HepG2 (cell line): ENCODE measurements around the gene KCNK15. TPM values are rescaled to one million over a fixed set of nuclear protein-coding genes. Genes with fewer than 3 reads are reported as not detected.

Experiments
- EHMT2 ChIP-seq: fragments of 200-600 bp; sonication (generic); IDR thresholded peaks from 2 replicates; pipeline ENCODE4 v1.7.0; 2017; ENCODE audit warnings: antibody characterized with exemption, low read depth, low read length, borderline replicate concordance
- ELF4 ChIP-seq: sonication (generic); formaldehyde crosslinking; IDR thresholded peaks from 2 replicates; pipeline ENCODE4 v1.5.0; 2020; ENCODE audit warnings: missing genetic modification reagents, mild to moderate bottlenecking, moderate library complexity, borderline replicate concordance
- FOXA1 ChIP-seq, 2 experiments: fragments of 450-650 bp in 1 of 2; sonication (generic) in 1 of 2; formaldehyde crosslinking in 1 of 2; IDR thresholded peaks; 2 replicates each; pipeline versions ENCODE4 v1.4.0 to v1.6.1; 2016 to 2020; ENCODE audit warnings: missing genetic modification reagents in 1 of 2
- HOXA5 ChIP-seq: sonication (generic); formaldehyde crosslinking; IDR thresholded peaks from 2 replicates; pipeline ENCODE4 v1.4.0; 2020; ENCODE audit warnings: missing genetic modification reagents
- KMT2A ChIP-seq: sonication (generic); formaldehyde crosslinking; IDR thresholded peaks from 2 replicates; pipeline ENCODE4 v1.4.0; 2020; ENCODE audit warnings: missing genetic modification reagents
- MED1 ChIP-seq: sonication (generic); formaldehyde crosslinking; IDR thresholded peaks from 2 replicates; pipeline ENCODE4 v1.4.0; 2020; ENCODE audit warnings: missing genetic modification reagents
- SNAI1 ChIP-seq: sonication (generic); formaldehyde crosslinking; IDR thresholded peaks from 2 replicates; pipeline ENCODE4 v1.5.0; 2020; ENCODE audit warnings: mild to moderate bottlenecking, missing genetic modification reagents, borderline replicate concordance
- ZBTB21 ChIP-seq: sonication (generic); formaldehyde crosslinking; IDR thresholded peaks from 2 replicates; pipeline ENCODE4 v1.4.0; 2020; ENCODE audit warnings: missing genetic modification reagents
- ZFP62 ChIP-seq: sonication (generic); formaldehyde crosslinking; IDR thresholded peaks from 2 replicates; pipeline ENCODE4 v1.4.0; 2020; ENCODE audit warnings: missing genetic modification reagents
- ZFX ChIP-seq: sonication (generic); formaldehyde crosslinking; IDR thresholded peaks from 2 replicates; pipeline ENCODE4 v1.4.0; 2020; ENCODE audit warnings: mild to moderate bottlenecking, low read depth, missing genetic modification reagents, moderate library complexity
- ZNF160 ChIP-seq: sonication (generic); formaldehyde crosslinking; IDR thresholded peaks from 2 replicates; pipeline ENCODE4 v1.8.0; 2022; ENCODE audit warnings: mild to moderate bottlenecking, inconsistent platforms, missing genetic modification reagents
- ZNF20 ChIP-seq: sonication (generic); formaldehyde crosslinking; IDR thresholded peaks from 2 replicates; pipeline ENCODE4 v1.4.0; 2020; ENCODE audit warnings: mild to moderate bottlenecking, moderate library complexity, missing genetic modification reagents
- ZNF292 ChIP-seq: sonication (generic); formaldehyde crosslinking; IDR thresholded peaks from 2 replicates; pipeline ENCODE4 v1.8.1; 2022; ENCODE audit warnings: mild to moderate bottlenecking, low read depth, missing genetic modification reagents, borderline replicate concordance
- ZNF567 ChIP-seq: sonication (generic); formaldehyde crosslinking; IDR thresholded peaks from 2 replicates; pipeline ENCODE4 v1.8.1; 2023; ENCODE audit warnings: mild to moderate bottlenecking, missing genetic modification reagents, borderline replicate concordance
- ZNF629 ChIP-seq: sonication (generic); formaldehyde crosslinking; conservative IDR thresholded peaks from 2 replicates; pipeline ENCODE4 v1.5.0; 2020; ENCODE audit warnings: missing genetic modification reagents
- ZNF761 ChIP-seq: sonication (generic); formaldehyde crosslinking; conservative IDR thresholded peaks from 2 replicates; pipeline ENCODE4 v1.4.0; 2020; ENCODE audit warnings: mild to moderate bottlenecking, missing genetic modification reagents
- ZSCAN20 ChIP-seq: sonication (generic); formaldehyde crosslinking; IDR thresholded peaks from 2 replicates; pipeline ENCODE4 v1.4.0; 2020; ENCODE audit warnings: missing genetic modification reagents, mild to moderate bottlenecking, borderline replicate concordance
- polyA plus RNA-seq, 8 experiments: library from polyadenylated mRNA; depleted of rRNA in 3 of 8; stranded (reverse) in 7 of 8; unstranded in 1 of 8; fragments of >200 nt; fragmentation: Illumina TruSeq in 4 of 8; extraction: Trizol in 4 of 8; gene quantifications; 2 replicates each; pipeline versions ENCODE4 v1.2.1 to v1.2.3, GENCODE V29; 2011 to 2016; ENCODE audit warnings: low read depth in 4 of 8, missing spikeins in 1 of 8, mixed read lengths in 1 of 8; ENCODE audit not compliant: insufficient read depth in 1 of 8
- total RNA-seq, 5 experiments: library from RNA; depleted of rRNA; stranded (reverse); fragments of >200 nt; fragmentation: Illumina TruSeq; extraction: Trizol; gene quantifications; 2 replicates each; pipeline ENCODE4 v1.2.3, GENCODE V29; 2016; ENCODE audit warnings: low read depth in 1 of 5
- TF ChIP-seq, protein P1 (sequence below), 2 experiments: sonication (generic) in 1 of 2; formaldehyde crosslinking in 1 of 2; IDR thresholded peaks; 2 replicates each; pipeline versions ENCODE4 v1.5.1 to v1.6.1; 2011 to 2020; ENCODE audit warnings: borderline replicate concordance in 1 of 2, low read depth in 1 of 2, low read length in 1 of 2, mild to moderate bottlenecking in 1 of 2, missing genetic modification reagents in 1 of 2, moderate library complexity in 1 of 2
- TF ChIP-seq, protein P2 (sequence below): IDR thresholded peaks from 2 replicates; pipeline ENCODE4 v1.6.1; 2016; ENCODE audit warnings: missing compliant biosample characterization, missing genetic modification reagents, borderline replicate concordance

The KCNK15 gene
- total and polyA plus RNA-seq, 2 of the 13 experiments (the other 11 are each of a cell fraction or from before 2014, with no cell fraction given), result 0.03 TPM; not detected in 1

DNA sequence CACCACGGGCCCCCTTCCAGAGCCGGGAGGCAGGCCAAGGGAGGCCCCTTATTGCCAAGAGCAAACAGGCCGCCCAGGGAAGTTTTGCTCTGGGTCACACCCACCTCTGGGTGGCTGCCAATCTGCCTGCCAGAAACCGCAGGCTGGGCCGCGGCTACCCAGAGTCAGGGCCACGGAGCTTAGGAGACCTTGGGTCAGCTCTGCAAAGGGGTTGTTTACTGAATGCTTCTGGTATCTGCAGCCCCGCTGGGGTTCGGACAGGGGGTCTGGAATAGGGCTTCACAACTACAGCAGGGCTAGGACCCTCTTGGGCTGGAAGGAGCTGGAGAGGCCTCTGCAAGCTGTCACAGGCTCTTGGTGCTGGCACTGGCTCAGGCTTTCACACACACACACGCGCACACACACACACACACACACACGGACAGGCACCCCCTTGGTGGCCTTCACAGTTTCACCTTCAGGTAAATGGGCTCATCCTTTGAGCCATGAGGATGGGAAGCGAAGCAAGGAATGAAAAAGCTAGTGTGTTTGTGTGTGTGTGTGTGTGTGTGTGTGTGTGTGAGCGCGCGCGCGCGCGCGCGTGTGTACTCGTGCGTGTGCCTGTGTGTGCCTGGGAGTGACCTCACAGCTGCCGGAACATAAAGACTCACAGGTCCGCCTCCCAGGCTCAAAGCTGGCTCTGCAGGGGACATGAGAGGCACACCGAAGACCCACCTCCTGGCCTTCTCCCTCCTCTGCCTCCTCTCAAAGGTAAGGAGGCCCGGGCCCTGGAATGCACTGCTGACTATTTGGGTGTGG, 30.8 kb upstream of the KCNK15 start, which contains the start of gene CCN5 (continued):
- TF ChIP-seq, protein P1, sequence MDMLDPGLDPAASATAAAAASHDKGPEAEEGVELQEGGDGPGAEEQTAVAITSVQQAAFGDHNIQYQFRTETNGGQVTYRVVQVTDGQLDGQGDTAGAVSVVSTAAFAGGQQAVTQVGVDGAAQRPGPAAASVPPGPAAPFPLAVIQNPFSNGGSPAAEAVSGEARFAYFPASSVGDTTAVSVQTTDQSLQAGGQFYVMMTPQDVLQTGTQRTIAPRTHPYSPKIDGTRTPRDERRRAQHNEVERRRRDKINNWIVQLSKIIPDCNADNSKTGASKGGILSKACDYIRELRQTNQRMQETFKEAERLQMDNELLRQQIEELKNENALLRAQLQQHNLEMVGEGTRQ (IDR thresholded peaks at IDR 0.05; ENCODE audit: low read depth, low read length), result no peak
- TF ChIP-seq, protein P1 (CRISPR knock-in tag; IDR thresholded peaks at IDR 0.05; ENCODE audit: borderline replicate concordance), result no peak
- no peak for TF ChIP-seq ZSCAN20 (CRISPR knock-in tag)
- TF ChIP-seq HOXA5 (CRISPR knock-in tag), result no peak
- peak; percentile 28; the same call in 1 of the 2 replicates for TF ChIP-seq ZFX (CRISPR knock-in tag)
- TF ChIP-seq FOXA1 (IDR thresholded peaks at IDR 0.05), result no peak
- TF ChIP-seq FOXA1 (CRISPR knock-in tag; IDR thresholded peaks at IDR 0.05), result peak; percentile 55
- TF ChIP-seq EHMT2, result no peak
- no peak for TF ChIP-seq ZBTB21 (CRISPR knock-in tag)
- no peak for TF ChIP-seq SNAI1 (CRISPR knock-in tag)
- TF ChIP-seq, protein P2, sequence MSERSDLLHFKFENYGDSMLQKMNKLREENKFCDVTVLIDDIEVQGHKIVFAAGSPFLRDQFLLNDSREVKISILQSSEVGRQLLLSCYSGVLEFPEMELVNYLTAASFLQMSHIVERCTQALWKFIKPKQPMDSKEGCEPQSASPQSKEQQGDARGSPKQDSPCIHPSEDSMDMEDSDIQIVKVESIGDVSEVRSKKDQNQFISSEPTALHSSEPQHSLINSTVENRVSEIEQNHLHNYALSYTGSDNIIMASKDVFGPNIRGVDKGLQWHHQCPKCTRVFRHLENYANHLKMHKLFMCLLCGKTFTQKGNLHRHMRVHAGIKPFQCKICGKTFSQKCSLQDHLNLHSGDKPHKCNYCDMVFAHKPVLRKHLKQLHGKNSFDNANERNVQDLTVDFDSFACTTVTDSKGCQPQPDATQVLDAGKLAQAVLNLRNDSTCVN (CRISPR knock-in tag), result no peak
- peak; percentile 78 for TF ChIP-seq ZNF629 (CRISPR knock-in tag)
- no peak for TF ChIP-seq ZNF160 (CRISPR knock-in tag)
- TF ChIP-seq ELF4 (CRISPR knock-in tag), result no peak
- no peak for TF ChIP-seq KMT2A (CRISPR knock-in tag)
- no peak for TF ChIP-seq ZNF292 (CRISPR knock-in tag)
- no peak for TF ChIP-seq MED1 (CRISPR knock-in tag)
- no peak for TF ChIP-seq ZFP62
- no peak for TF ChIP-seq ZNF20 (CRISPR knock-in tag)
- TF ChIP-seq ZNF761 (CRISPR knock-in tag), result no peak
- no peak for TF ChIP-seq ZNF567 (CRISPR knock-in tag)
